PFSK-1 (cell line): Measurements from ENCODE around the gene GFI1.

Experiments
- FOXP2 ChIP-seq: optimal IDR thresholded peaks from 2 replicates; pipeline ENCODE3; 2011; ENCODE audit warnings: borderline replicate concordance, control low read depth, inconsistent platforms; ENCODE audit not compliant: insufficient read depth; ENCODE audit errors: extremely low read length, extremely low read depth
- POLR2AphosphoS5 ChIP-seq: IDR thresholded peaks from 2 replicates; pipeline ENCODE4 v1.6.1; 2012; ENCODE audit warnings: low read depth, mild to moderate bottlenecking, control low read depth, low read length, moderate library complexity
- REST ChIP-seq, 2 experiments: IDR thresholded peaks; 2 replicates each; pipeline versions ENCODE4 v1.6.1 to v1.8.0; 2011 to 2012; ENCODE audit warnings: low read depth in 2 of 2, low read length in 2 of 2, control low read depth in 1 of 2, inconsistent platforms in 1 of 2, mild to moderate bottlenecking in 1 of 2, moderate library complexity in 1 of 2; ENCODE audit not compliant: insufficient read depth in 1 of 2
- SIN3A ChIP-seq: IDR thresholded peaks from 2 replicates; pipeline ENCODE4 v1.6.1; 2012; ENCODE audit warnings: mild to moderate bottlenecking, low read length, moderate library complexity, borderline replicate concordance; ENCODE audit not compliant: insufficient read depth
- TAF1 ChIP-seq: IDR thresholded peaks from 2 replicates; pipeline ENCODE4 v1.6.1; 2012; ENCODE audit warnings: low read length, control low read depth, borderline replicate concordance; ENCODE audit not compliant: insufficient read depth

Gene GFI1

GRCh38 chr1:92461364-92462097 is 25.2 kb downstream of the GFI1 start:
- TF ChIP-seq SIN3A: no peak
- TF ChIP-seq REST (IDR thresholded peaks at IDR 0.05; ENCODE audit: insufficient read depth in 1 of 2, low read depth in 2 of 2, low read length in 2 of 2): no peak
- no peak for TF ChIP-seq TAF1
- TF ChIP-seq FOXP2: no peak
- no peak for TF ChIP-seq POLR2AphosphoS5

- TF ChIP-seq SIN3A (no peak), TAF1 (no peak)
These were observed 26.8 kb downstream of the GFI1 start for GRCh38 chr1:92459871-92460320.

- TF ChIP-seq REST (IDR thresholded peaks at IDR 0.05; ENCODE audit: insufficient read depth in 1 of 2, low read depth in 2 of 2, low read length in 2 of 2) (no peak), TAF1 (no peak), POLR2AphosphoS5 (no peak), SIN3A (no peak), FOXP2 (no peak)
These were observed 28.6 kb downstream of the GFI1 start for GRCh38 chr1:92458146-92458545.

GRCh38 chr1:92447976-92448375 is 38.7 kb downstream of the GFI1 start:
- TF ChIP-seq REST (IDR thresholded peaks at IDR 0.05; ENCODE audit: insufficient read depth in 1 of 2, low read depth in 2 of 2, low read length in 2 of 2) (no peak), SIN3A (no peak), TAF1 (no peak), FOXP2 (no peak), POLR2AphosphoS5 (no peak)

GRCh38 chr1:92447033-92447681 is 39.6 kb downstream of the GFI1 start:
- TF ChIP-seq FOXP2: no peak
- no peak for TF ChIP-seq REST (IDR thresholded peaks at IDR 0.05; ENCODE audit: insufficient read depth in 1 of 2, low read depth in 2 of 2, low read length in 2 of 2)
- TF ChIP-seq SIN3A: no peak
- TF ChIP-seq POLR2AphosphoS5: no peak
- no peak for TF ChIP-seq TAF1
